CD4-positive, CD25-positive, alpha-beta regulatory T cell (primary cell): Measurements from ENCODE around the gene SERPINB11. TPM values are rescaled to one million over a fixed set of nuclear protein-coding genes. Genes with fewer than 3 reads are reported as not detected.

ENCODE experiments used
- ATAC-seq, 2 donors: fragments of 150-1000 bp; cut with Tn5 transposase; one replicate each; pipeline ENCODE4 v1.10.0; 2021; ENCODE audit warnings: low read depth in 2 of 2, moderate number of reproducible peaks in 2 of 2, moderate library complexity in 1 of 2
- DNase-seq, 3 donors: peaks; one replicate each; pipeline versions ENCODE4 v3.0.0 to v3.0.0-alpha.2; 2012 to 2022; ENCODE audit warnings: mixed read lengths in 1 of 3
- H3K27ac ChIP-seq: one replicate; pipeline ENCODE4 v1.7.0; 2013; ENCODE audit warnings: mild to moderate bottlenecking, low read length; ENCODE audit not compliant: insufficient read depth, poor library complexity, severe bottlenecking
- H3K27me3 ChIP-seq: one replicate; pipeline ENCODE4 v1.7.0; 2013; ENCODE audit warnings: low read length; ENCODE audit not compliant: control insufficient read depth, insufficient read depth
- H3K36me3 ChIP-seq: one replicate; pipeline ENCODE4 v1.7.0; 2013; ENCODE audit warnings: mild to moderate bottlenecking, low read length, moderate library complexity; ENCODE audit not compliant: control insufficient read depth, insufficient read depth
- H3K4me1 ChIP-seq: 2 replicates; pipeline ENCODE4 v1.7.0; 2013; ENCODE audit warnings: mild to moderate bottlenecking, low read length; ENCODE audit not compliant: insufficient read depth, control insufficient read depth, poor library complexity, severe bottlenecking
- H3K4me3 ChIP-seq: one replicate; pipeline ENCODE4 v1.7.0; 2013; ENCODE audit warnings: low read depth, mild to moderate bottlenecking, low read length, moderate library complexity
- H3K9me3 ChIP-seq, 2 experiments: 1 replicate in 1 of 2; 2 replicates in 1 of 2; pipeline ENCODE4 v1.7.0; 2013; ENCODE audit warnings: low read length in 2 of 2, mild to moderate bottlenecking in 1 of 2, moderate library complexity in 1 of 2; ENCODE audit not compliant: control insufficient read depth in 2 of 2
- H3K27ac Mint-ChIP-seq, 3 donors: one replicate each; pipeline ENCODE4 v1.8.0; 2020 to 2022; ENCODE audit warnings: mild to moderate bottlenecking in 3 of 3, mixed read lengths in 3 of 3, moderate library complexity in 2 of 3
- H3K27me3 Mint-ChIP-seq: one replicate; pipeline ENCODE4 v1.8.0; 2022; ENCODE audit warnings: mild to moderate bottlenecking, mixed read lengths
- H3K36me3 Mint-ChIP-seq: one replicate; pipeline ENCODE4 v1.8.0; 2020; ENCODE audit warnings: mixed read lengths
- H3K4me1 Mint-ChIP-seq, 4 donors: one replicate each; pipeline ENCODE4 v1.8.0; 2020 to 2022; ENCODE audit warnings: mixed read lengths in 4 of 4, mild to moderate bottlenecking in 1 of 4
- H3K4me3 Mint-ChIP-seq, 4 donors: one replicate each; pipeline ENCODE4 v1.8.0; 2020 to 2022; ENCODE audit warnings: mild to moderate bottlenecking in 4 of 4, mixed read lengths in 4 of 4, moderate library complexity in 3 of 4
- H3K9me3 Mint-ChIP-seq, 7 donors: one replicate each; pipeline ENCODE4 v1.8.0; 2020 to 2022; ENCODE audit warnings: mixed read lengths in 7 of 7, mild to moderate bottlenecking in 3 of 7, moderate library complexity in 2 of 7
- polyA plus RNA-seq, 4 donors: library from polyadenylated mRNA; unstranded; fragments of 300-500 nt; fragmentation: Illumina TruSeq; gene quantifications; one replicate each; pipeline ENCODE4 v1.2.3, GENCODE V29; 2021
- total RNA-seq: library from RNA; stranded (reverse); gene quantifications from one replicate; pipeline ENCODE4 v1.2.3, GENCODE V29; 2022

Gene SERPINB11
- total and polyA plus RNA-seq, 5 donors from 2014 or later: not detected

GRCh38 chr18:63762518-63762917 lies 59.8 kb downstream of the SERPINB11 start:
- H3K9me3 Mint-ChIP-seq: peaks cover 3 to 18% (median 6%) of the 10 kb centered on the region in 7 donors
- no peaks in the 10 kb centered on the region for H3K36me3 ChIP-seq
- DNase-seq (no peak), ATAC-seq (no peak)
- no peak overlapping the region for H3K27ac ChIP-seq
- H3K4me1 ChIP-seq: no peaks in the 10 kb centered on the region
- no peak overlapping the region for H3K27ac Mint-ChIP-seq
- no peaks in the 10 kb centered on the region for H3K36me3 Mint-ChIP-seq
- H3K4me3 Mint-ChIP-seq: no peak overlapping the region
- H3K4me3 ChIP-seq: no peak overlapping the region
- no peaks in the 10 kb centered on the region for H3K4me1 Mint-ChIP-seq
- H3K9me3 ChIP-seq: peaks cover 0 to 6% of the 10 kb centered on the region in 2 experiments
- no peaks in the 10 kb centered on the region for H3K27me3 Mint-ChIP-seq
- no peaks in the 10 kb centered on the region for H3K27me3 ChIP-seq

- no peak overlapping the region for H3K4me3 Mint-ChIP-seq
Measured at GRCh38 chr18:63763831-63764600, 61.3 kb downstream of the SERPINB11 start.

GRCh38 chr18:63765837-63766236 lies 63.1 kb downstream of the SERPINB11 start:
- H3K9me3 Mint-ChIP-seq: peaks cover 0 to 7% (median 3%) of the 10 kb centered on the region in 7 donors
- Histone ChIP-seq H3K36me3 (no peaks in the 10 kb centered on the region), H3K4me3 (no peak overlapping the region), H3K9me3 (no peaks in the 10 kb centered on the region), H3K27me3 (no peaks in the 10 kb centered on the region), H3K27ac (no peak overlapping the region), H3K4me1 (no peaks in the 10 kb centered on the region)
- no peak overlapping the region for H3K4me3 Mint-ChIP-seq
- H3K36me3 Mint-ChIP-seq: no peaks in the 10 kb centered on the region
- DNase-seq (no peak), ATAC-seq (no peak)
- no peaks in the 10 kb centered on the region for H3K4me1 Mint-ChIP-seq
- H3K27me3 Mint-ChIP-seq: peaks cover 5% of the 10 kb centered on the region
- H3K27ac Mint-ChIP-seq: no peak overlapping the region

More at GRCh38 chr18:63763831-63764600, 61.3 kb downstream of the SERPINB11 start:
- ATAC-seq (no peak), DNase-seq (no peak)
- Mint-ChIP-seq H3K36me3 (no peaks in the 10 kb centered on the region), H3K9me3 (peaks cover 2 to 18% (median 5%) of the 10 kb centered on the region in 7 donors), H3K27ac (no peak overlapping the region), H3K4me1 (no peaks in the 10 kb centered on the region), H3K27me3 (no peaks in the 10 kb centered on the region)
- no peaks in the 10 kb centered on the region for H3K27me3 ChIP-seq
- peaks cover 0 to 6% of the 10 kb centered on the region in 2 experiments for H3K9me3 ChIP-seq
- no peak overlapping the region for H3K4me3 ChIP-seq
- no peaks in the 10 kb centered on the region for H3K4me1 ChIP-seq
- no peaks in the 10 kb centered on the region for H3K36me3 ChIP-seq
- no peak overlapping the region for H3K27ac ChIP-seq

Other genes with a start within 250 kb of the SERPINB11 start
- not detected for gene SERPINB5, start 226.0 kb upstream of the SERPINB11 start, total RNA-seq
- not detected for gene SERPINB5, start 226.0 kb upstream of the SERPINB11 start, polyA plus RNA-seq
- not detected for gene SERPINB12, start 160.6 kb upstream of the SERPINB11 start, total RNA-seq
- not detected for gene SERPINB12, start 160.6 kb upstream of the SERPINB11 start, polyA plus RNA-seq
- not detected for gene SERPINB13, start 115.6 kb upstream of the SERPINB11 start, total RNA-seq
- not detected for gene SERPINB13, start 115.6 kb upstream of the SERPINB11 start, polyA plus RNA-seq
- gene SERPINB4, start 58.7 kb upstream of the SERPINB11 start, total RNA-seq: not detected
- gene SERPINB4, start 58.7 kb upstream of the SERPINB11 start, polyA plus RNA-seq: not detected
- gene SERPINB3, start 41.1 kb upstream of the SERPINB11 start, total RNA-seq: not detected
- not detected for gene SERPINB3, start 41.1 kb upstream of the SERPINB11 start, polyA plus RNA-seq
- not detected for gene SERPINB7, start 72.5 kb downstream of the SERPINB11 start, total RNA-seq
- gene SERPINB7, start 72.5 kb downstream of the SERPINB11 start, polyA plus RNA-seq: not detected
- not detected for gene SERPINB2, start 184.7 kb downstream of the SERPINB11 start, total RNA-seq
- not detected for gene SERPINB2, start 184.7 kb downstream of the SERPINB11 start, polyA plus RNA-seq
- not detected for gene SERPINB10, start 205.0 kb downstream of the SERPINB11 start, total RNA-seq
- gene SERPINB10, start 205.0 kb downstream of the SERPINB11 start, polyA plus RNA-seq: not detected
- not detected for gene HMSD, start 246.3 kb downstream of the SERPINB11 start, total RNA-seq
- gene HMSD, start 246.3 kb downstream of the SERPINB11 start, polyA plus RNA-seq: not detected